KMS-11 (cell line): Measurements from ENCODE around the gene RTN4R.

ENCODE experiments used
- H2AFZ ChIP-seq: fragments of 200-600 bp; sonication (generic); 2 replicates; pipeline ENCODE4 v1.6.1; 2016; ENCODE audit warnings: antibody characterized with exemption, mixed run types, low read depth
- H3K27ac ChIP-seq: fragments of 200-600 bp; sonication (generic); 2 replicates; pipeline ENCODE4 v1.6.1; 2016; ENCODE audit warnings: mild to moderate bottlenecking, mixed run types
- H3K27me3 ChIP-seq: fragments of 200-600 bp; sonication (generic); 2 replicates; pipeline ENCODE4 v1.6.1; 2017; ENCODE audit warnings: mild to moderate bottlenecking, low read depth, mixed run types, moderate library complexity; ENCODE audit not compliant: insufficient read depth
- H3K36me3 ChIP-seq: fragments of 200-600 bp; sonication (generic); 2 replicates; pipeline ENCODE4 v1.6.1; 2017; ENCODE audit warnings: mild to moderate bottlenecking, mixed run types; ENCODE audit not compliant: insufficient read depth
- H3K4me1 ChIP-seq: fragments of 200-600 bp; sonication (generic); 2 replicates; pipeline ENCODE4 v1.6.1; 2016; ENCODE audit warnings: mild to moderate bottlenecking, low read depth, mixed run types; ENCODE audit not compliant: poor library complexity, severe bottlenecking
- H3K4me2 ChIP-seq: fragments of 200-600 bp; sonication (generic); 2 replicates; pipeline ENCODE4 v1.7.0; 2016; ENCODE audit warnings: mild to moderate bottlenecking, mixed run types
- H3K4me3 ChIP-seq: fragments of 200-600 bp; sonication (generic); IDR thresholded peaks from 2 replicates; pipeline ENCODE4 v1.6.1; 2017; ENCODE audit warnings: low read depth, low read length, mixed read lengths; ENCODE audit not compliant: insufficient read depth
- H3K79me2 ChIP-seq: fragments of 200-600 bp; sonication (generic); 2 replicates; pipeline ENCODE4 v1.6.1; 2016; ENCODE audit warnings: low read depth, mixed run types; ENCODE audit not compliant: insufficient read depth
- H3K9ac ChIP-seq: fragments of 200-600 bp; sonication (generic); 2 replicates; pipeline ENCODE4 v1.6.1; 2016; ENCODE audit warnings: mild to moderate bottlenecking, mixed run types
- H4K20me1 ChIP-seq: fragments of 200-600 bp; sonication (generic); 2 replicates; pipeline ENCODE4 v1.6.1; 2016; ENCODE audit warnings: mild to moderate bottlenecking, mixed run types; ENCODE audit not compliant: insufficient read depth
- TF ChIP-seq, protein P1 (sequence below): fragments of 200-600 bp; sonication (generic); conservative IDR thresholded peaks from 2 replicates; pipeline ENCODE4 v1.6.1; 2017; ENCODE audit warnings: low read depth, mild to moderate bottlenecking, antibody characterized with exemption, low read length, moderate library complexity, mixed read lengths

The RTN4R gene

DNA sequence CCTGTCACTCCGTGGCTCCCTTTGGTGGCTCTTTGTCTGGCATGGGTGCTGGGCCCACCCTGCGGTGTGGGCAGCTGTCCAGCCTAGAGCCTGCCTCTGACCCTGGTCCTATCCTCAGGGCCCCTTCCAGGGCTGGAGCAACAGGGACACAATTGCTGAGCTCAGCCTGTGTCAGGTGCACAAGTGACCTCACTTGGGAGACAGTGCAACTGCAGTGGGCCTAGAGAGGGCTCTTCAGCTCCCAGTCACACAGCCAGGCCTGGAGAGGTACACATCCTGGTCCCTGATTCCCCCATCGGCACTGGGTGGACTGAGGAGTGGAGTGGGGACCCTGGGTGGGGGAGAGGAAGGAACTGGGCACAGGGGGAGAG lies 43.9 kb downstream of the RTN4R start:
- Histone ChIP-seq H3K9ac (no peak overlapping the region), H3K27ac (no peak overlapping the region), H3K79me2 (no peaks in the 10 kb centered on the region), H3K4me3 (no peak overlapping the region), H2AFZ (no peak overlapping the region), H3K4me2 (no peak overlapping the region), H3K36me3 (no peaks in the 10 kb centered on the region), H3K4me1 (no peaks in the 10 kb centered on the region), H4K20me1 (no peaks in the 10 kb centered on the region), H3K27me3 (peaks cover 74% of the 10 kb centered on the region)
- TF ChIP-seq, protein P1, sequence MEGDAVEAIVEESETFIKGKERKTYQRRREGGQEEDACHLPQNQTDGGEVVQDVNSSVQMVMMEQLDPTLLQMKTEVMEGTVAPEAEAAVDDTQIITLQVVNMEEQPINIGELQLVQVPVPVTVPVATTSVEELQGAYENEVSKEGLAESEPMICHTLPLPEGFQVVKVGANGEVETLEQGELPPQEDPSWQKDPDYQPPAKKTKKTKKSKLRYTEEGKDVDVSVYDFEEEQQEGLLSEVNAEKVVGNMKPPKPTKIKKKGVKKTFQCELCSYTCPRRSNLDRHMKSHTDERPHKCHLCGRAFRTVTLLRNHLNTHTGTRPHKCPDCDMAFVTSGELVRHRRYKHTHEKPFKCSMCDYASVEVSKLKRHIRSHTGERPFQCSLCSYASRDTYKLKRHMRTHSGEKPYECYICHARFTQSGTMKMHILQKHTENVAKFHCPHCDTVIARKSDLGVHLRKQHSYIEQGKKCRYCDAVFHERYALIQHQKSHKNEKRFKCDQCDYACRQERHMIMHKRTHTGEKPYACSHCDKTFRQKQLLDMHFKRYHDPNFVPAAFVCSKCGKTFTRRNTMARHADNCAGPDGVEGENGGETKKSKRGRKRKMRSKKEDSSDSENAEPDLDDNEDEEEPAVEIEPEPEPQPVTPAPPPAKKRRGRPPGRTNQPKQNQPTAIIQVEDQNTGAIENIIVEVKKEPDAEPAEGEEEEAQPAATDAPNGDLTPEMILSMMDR: no peak

DNA sequence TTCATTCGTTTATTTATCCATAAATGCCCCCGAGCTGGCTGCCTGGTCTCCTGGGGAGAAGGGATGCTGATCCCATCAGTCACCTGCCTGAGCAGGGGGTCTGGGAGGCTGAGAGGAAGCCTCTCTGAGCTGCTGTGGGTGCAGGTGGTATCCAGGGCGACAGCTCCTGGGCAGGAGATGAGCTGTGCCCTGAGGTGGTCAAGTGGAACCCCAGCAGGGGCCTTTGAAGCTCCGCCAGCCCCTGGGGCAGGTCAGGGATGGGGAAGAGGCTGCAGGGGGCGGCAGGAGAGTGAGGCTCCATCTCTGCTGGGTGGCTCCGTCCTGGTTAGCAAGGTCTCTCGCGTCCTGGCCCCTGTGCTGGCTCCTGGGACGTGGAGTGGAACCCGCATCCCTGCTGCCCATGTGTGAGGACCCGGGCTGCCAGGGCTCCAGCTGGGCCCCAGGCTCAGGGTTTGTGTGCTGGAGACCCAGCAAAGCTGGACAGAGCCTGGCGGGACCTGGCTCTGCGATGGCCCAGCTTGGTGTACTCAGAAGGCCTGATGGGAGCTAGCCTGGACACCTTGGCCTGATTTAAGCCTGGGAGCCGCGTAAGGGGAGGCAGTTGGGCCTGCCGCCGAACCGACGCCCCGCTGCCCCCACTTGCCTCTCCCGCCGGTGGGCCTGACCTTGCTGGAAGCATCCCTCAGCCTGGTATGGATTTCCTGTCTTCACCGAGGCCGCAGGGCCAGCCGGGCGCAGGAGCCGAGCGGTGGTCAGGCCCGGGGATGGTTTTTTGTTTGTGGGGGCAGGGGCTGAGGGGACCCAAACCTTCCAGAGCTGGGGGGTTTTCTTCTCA lies 44.5 kb downstream of the RTN4R start:
- no peaks in the 10 kb centered on the region for H3K79me2 ChIP-seq
- no peak overlapping the region for H3K9ac ChIP-seq
- no peaks in the 10 kb centered on the region for H3K36me3 ChIP-seq
- H3K27me3 ChIP-seq: peaks cover 74% of the 10 kb centered on the region
- H3K4me1 ChIP-seq: no peaks in the 10 kb centered on the region
- no peak overlapping the region for H3K27ac ChIP-seq
- no peaks in the 10 kb centered on the region for H4K20me1 ChIP-seq
- TF ChIP-seq, protein P1: no peak
- no peak overlapping the region for H2AFZ ChIP-seq
- no peak overlapping the region for H3K4me2 ChIP-seq
- no peak overlapping the region for H3K4me3 ChIP-seq

GRCh38 chr22:20222764-20223420 lies 45.2 kb downstream of the RTN4R start:
- Histone ChIP-seq H3K79me2 (no peaks in the 10 kb centered on the region), H3K27me3 (peaks cover 73% of the 10 kb centered on the region), H3K4me1 (no peaks in the 10 kb centered on the region), H3K27ac (no peak overlapping the region), H3K9ac (no peak overlapping the region), H3K36me3 (no peaks in the 10 kb centered on the region), H3K4me3 (no peak overlapping the region), H4K20me1 (no peaks in the 10 kb centered on the region), H2AFZ (no peak overlapping the region), H3K4me2 (no peak overlapping the region)
- TF ChIP-seq, protein P1: no peak

- Histone ChIP-seq H3K4me1 (no peaks in the 10 kb centered on the region), H3K27me3 (peaks cover 71% of the 10 kb centered on the region), H3K9ac (no peak overlapping the region), H3K4me3 (no peak overlapping the region), H2AFZ (no peak overlapping the region), H3K36me3 (no peaks in the 10 kb centered on the region), H3K4me2 (no peak overlapping the region), H3K27ac (no peak overlapping the region), H4K20me1 (no peaks in the 10 kb centered on the region), H3K79me2 (no peaks in the 10 kb centered on the region)
- TF ChIP-seq, protein P1: no peak
Observed at GRCh38 chr22:20221421-20222340, 46.4 kb downstream of the RTN4R start.
